K562 (cell line): ENCODE results near the gene MAP3K13. TPM values are rescaled to one million over a fixed set of nuclear protein-coding genes. Genes with fewer than 3 reads are reported as not detected.
A peak's percentile ranks its signal among the peaks of the same experiment; 100 is the strongest.

Experiments used
- ATAC-seq: fragments of 200-7000 bp; cut with Tn5 transposase; 3 replicates; pipeline ENCODE4 v1.9.1; 2020; ENCODE audit warnings: moderate library complexity
- BruUV-seq: library from RNA; stranded (reverse); fragments of 400-500 nt; replicated peaks from 2 replicates; lab custom pipeline; 2021; lab: Mats Ljungman, UMichigan
- CTCF ChIA-PET: fragments of 300-600 bp; formaldehyde crosslinking; extraction: SDS; loops from one replicate; lab custom pipeline; 2021; ENCODE audit warnings: low intra/inter-chr PET ratio; lab: Yijun Ruan, JAX
- POLR2A ChIA-PET: fragments of 300-600, 350-650 bp; sonication (Branson Sonifier 250); formaldehyde crosslinking; extraction: SDS; loops from one replicate; lab custom pipeline; 2021; ENCODE audit warnings: antibody characterized with exemption, inconsistent platforms; lab: Yijun Ruan, JAX
- DNase-seq, 4 experiments: peaks; one replicate each; pipeline versions ENCODE4 v3.0.0 to v3.0.0-alpha.2; 2011 to 2018; ENCODE audit warnings: low spot score in 3 of 4, mixed read lengths in 3 of 4; ENCODE audit errors: extremely low read depth in 1 of 4
- FAIRE-seq: peaks from 2 replicates; lab custom pipeline; 2011; peaks lifted over from hg19 to GRCh38; lab: Jason Lieb, UNC
- H2AFZ ChIP-seq: 2 replicates; pipeline ENCODE4 v1.6.0; 2011; ENCODE audit warnings: low read depth, low read length, control low read depth, inconsistent platforms
- H3K27ac ChIP-seq: fragments of 200-600 bp; 3 replicates; pipeline ENCODE4 v1.8.0; 2011; ENCODE audit warnings: low read depth, mild to moderate bottlenecking, control low read depth, inconsistent platforms, low read length, moderate library complexity, mixed read lengths; ENCODE audit errors: extremely low read depth
- H3K27me3 ChIP-seq, 2 experiments: fragments of 300-600 bp in 1 of 2; 2 replicates in 1 of 2; 3 replicates in 1 of 2; pipeline versions ENCODE4 v1.6.0 to v1.8.0; 2011; ENCODE audit warnings: inconsistent platforms in 2 of 2, low read length in 2 of 2, mild to moderate bottlenecking in 1 of 2, mixed read lengths in 1 of 2, moderate library complexity in 1 of 2; ENCODE audit not compliant: control insufficient read depth in 2 of 2, insufficient read depth in 2 of 2
- H3K36me3 ChIP-seq: fragments of 300-600 bp; 3 replicates; pipeline ENCODE4 v1.8.0; 2011; ENCODE audit warnings: mild to moderate bottlenecking, low read length, inconsistent platforms; ENCODE audit not compliant: control insufficient read depth, insufficient read depth
- H3K4me1 ChIP-seq, 2 experiments: fragments of 200-600 bp in 1 of 2; replicated peaks in 1 of 2; 2 replicates in 1 of 2; 3 replicates in 1 of 2; pipeline versions ENCODE4 v1.5.1 to v1.8.0; 2011; ENCODE audit warnings: inconsistent platforms in 2 of 2, low read length in 2 of 2, mild to moderate bottlenecking in 1 of 2, mixed read lengths in 1 of 2, moderate library complexity in 1 of 2; ENCODE audit not compliant: control insufficient read depth in 2 of 2, insufficient read depth in 2 of 2
- H3K4me2 ChIP-seq: 2 replicates; pipeline ENCODE4 v1.6.1; 2011; ENCODE audit warnings: low read length, control low read depth, inconsistent platforms, mixed read lengths; ENCODE audit not compliant: insufficient read depth
- H3K4me3 ChIP-seq: fragments of 200-600 bp; sonication (generic), shearing (Covaris generic); 2 replicates; pipeline ENCODE4 v1.5.1; 2016; ENCODE audit warnings: control low read depth, inconsistent platforms
- H3K79me2 ChIP-seq: fragments of 200-600 bp; 3 replicates; pipeline ENCODE4 v1.8.0; 2011; ENCODE audit warnings: low read length, inconsistent platforms; ENCODE audit not compliant: control insufficient read depth, insufficient read depth
- H3K9ac ChIP-seq, 2 experiments: 2 replicates each; pipeline versions ENCODE4 v1.6.0 to v1.6.1; 2011; ENCODE audit warnings: low read depth in 2 of 2, low read length in 2 of 2, control low read depth in 1 of 2, inconsistent platforms in 1 of 2, mild to moderate bottlenecking in 1 of 2, mixed read lengths in 1 of 2; ENCODE audit not compliant: insufficient read depth in 1 of 2
- H3K9me1 ChIP-seq: one replicate; pipeline ENCODE4 v1.6.0; 2011; ENCODE audit warnings: inconsistent platforms, mild to moderate bottlenecking, low read length, moderate library complexity; ENCODE audit not compliant: control insufficient read depth, insufficient read depth
- H3K9me3 ChIP-seq: replicated peaks from 2 replicates; pipeline ENCODE4 v1.5.1; 2011; ENCODE audit warnings: low read depth, low read length, inconsistent platforms; ENCODE audit not compliant: control insufficient read depth, insufficient read depth
- H4K20me1 ChIP-seq: replicated peaks from 2 replicates; pipeline ENCODE4 v1.6.1; 2011; ENCODE audit warnings: low read length, inconsistent platforms, mixed read lengths; ENCODE audit not compliant: control insufficient read depth, insufficient read depth
- C11orf30 ChIP-seq: fragments of 450-650 bp; IDR thresholded peaks from 2 replicates; pipeline ENCODE4 v1.6.1; 2016; ENCODE audit warnings: low read depth, mild to moderate bottlenecking
- CBFA2T2 ChIP-seq: fragments of 450-650 bp; conservative IDR thresholded peaks from 2 replicates; pipeline ENCODE4 v1.6.1; 2017; ENCODE audit warnings: mild to moderate bottlenecking
- CEBPB ChIP-seq: fragments of 450-650 bp; IDR thresholded peaks from 2 replicates; pipeline ENCODE4 v1.6.1; 2016; ENCODE audit warnings: missing genetic modification characterization, missing compliant biosample characterization
- FIP1L1 ChIP-seq: fragments of 200-400 bp; formaldehyde crosslinking; IDR thresholded peaks from 2 replicates; pipeline ENCODE4 v1.6.1; 2018; ENCODE audit warnings: mild to moderate bottlenecking, low read depth, low read length; ENCODE audit not compliant: poor library complexity, severe bottlenecking
- LCOR ChIP-seq: sonication (generic); formaldehyde crosslinking; IDR thresholded peaks from 2 replicates; pipeline ENCODE4 v1.8.0; 2022; ENCODE audit warnings: mild to moderate bottlenecking, missing genetic modification reagents
- PATZ1 ChIP-seq: fragments of 250-450 bp; sonication (Bioruptor Pico); IDR thresholded peaks from 2 replicates; pipeline ENCODE4 v1.5.0; 2020; ENCODE audit warnings: mild to moderate bottlenecking, borderline replicate concordance
- RUNX1 ChIP-seq: sonication (generic); IDR thresholded peaks from 2 replicates; pipeline ENCODE4 v1.6.1; 2016; ENCODE audit warnings: antibody characterized with exemption, low read depth
- SRSF9 ChIP-seq: fragments of 200-400 bp; formaldehyde crosslinking; IDR thresholded peaks from 2 replicates; pipeline ENCODE4 v1.6.1; 2017; ENCODE audit warnings: low read depth, low read length, borderline replicate concordance
- TARDBP ChIP-seq: fragments of 450-650 bp; IDR thresholded peaks from 2 replicates; pipeline ENCODE4 v1.6.1; 2016
- TRIM28 ChIP-seq: fragments of 450-650 bp; IDR thresholded peaks from 2 replicates; pipeline ENCODE4 v1.6.1; 2017
- ZNF644 ChIP-seq: fragments of 200-800 bp; sonication (Bioruptor generic); IDR thresholded peaks from 2 replicates; pipeline ENCODE4 v1.6.1; 2016; ENCODE audit warnings: low read depth, missing genetic modification characterization, missing compliant biosample characterization
- WGBS: fragments of 100-300 bp; shearing (Covaris generic); methylation state at CpG from one replicate; pipeline ENCODE4 v1.1.6; 2016; ENCODE audit warnings: low coverage, mixed read lengths; ENCODE audit not compliant: insufficient coverage; ENCODE audit errors: missing lambda C conversion rate; 5-methylcytosine and 5-hydroxymethylcytosine counted together
- in situ Hi-C: fragments of 300-500 bp; cut with MboI; formaldehyde crosslinking; loops from 4 replicates; pipeline ENCODE4 v1.15.0; 2018; ENCODE audit warnings: inconsistent platforms, mixed read lengths
- intact Hi-C: fragments of 100-400 bp; cut with micrococcal nuclease; formaldehyde crosslinking; loops from 2 replicates; pipeline ENCODE4 v1.14.2; 2022
- polyA plus RNA-seq, 8 experiments: library from polyadenylated mRNA; depleted of rRNA in 4 of 8; stranded (reverse) in 5 of 8; unstranded in 3 of 8; fragments of >200 nt; fragmentation: Nextera tagmentation in 2 of 8; fragmentation: Illumina TruSeq in 1 of 8; extraction: Ambion mirVana in 2 of 8; extraction: Trizol in 1 of 8; gene quantifications; 2 replicates each; pipeline versions ENCODE4 v1.2.1 to v1.2.3, GENCODE V29; 2011 to 2014; ENCODE audit warnings: inconsistent platforms in 1 of 8, missing spikeins in 1 of 8
- total RNA-seq, 7 experiments: library from RNA; depleted of rRNA in 6 of 7; stranded (reverse); fragments of >200 nt in 6 of 7; fragmentation: Illumina TruSeq in 2 of 7; extraction: Trizol in 2 of 7; gene quantifications; 2 replicates each; pipeline versions ENCODE4 v1.2.1 to v1.2.3, GENCODE V29; 2011 to 2021; ENCODE audit warnings: low replicate concordance in 1 of 7
- TF ChIP-seq, protein P1 (sequence below), 2 experiments: fragments of 250-450 bp in 1 of 2; fragments of 450-650 bp in 1 of 2; sonication (Bioruptor Pico) in 1 of 2; IDR thresholded peaks; 2 replicates each; pipeline versions ENCODE4 v1.6.1 to v1.8.0; 2016 to 2021; ENCODE audit warnings: mild to moderate bottlenecking in 2 of 2, moderate library complexity in 2 of 2, missing compliant biosample characterization in 1 of 2, missing genetic modification characterization in 1 of 2
- TF ChIP-seq, protein P2 (sequence below): fragments of 450-650 bp; IDR thresholded peaks from 2 replicates; pipeline ENCODE4 v1.6.1; 2017; ENCODE audit warnings: antibody characterized with exemption, mild to moderate bottlenecking

Gene MAP3K13
- total and polyA plus RNA-seq, 9 of the 15 experiments (the other 6 are each of a cell fraction or from before 2014, with no cell fraction given): 0.04 to 0.32 (median 0.15) TPM; not detected in 2

DNA sequence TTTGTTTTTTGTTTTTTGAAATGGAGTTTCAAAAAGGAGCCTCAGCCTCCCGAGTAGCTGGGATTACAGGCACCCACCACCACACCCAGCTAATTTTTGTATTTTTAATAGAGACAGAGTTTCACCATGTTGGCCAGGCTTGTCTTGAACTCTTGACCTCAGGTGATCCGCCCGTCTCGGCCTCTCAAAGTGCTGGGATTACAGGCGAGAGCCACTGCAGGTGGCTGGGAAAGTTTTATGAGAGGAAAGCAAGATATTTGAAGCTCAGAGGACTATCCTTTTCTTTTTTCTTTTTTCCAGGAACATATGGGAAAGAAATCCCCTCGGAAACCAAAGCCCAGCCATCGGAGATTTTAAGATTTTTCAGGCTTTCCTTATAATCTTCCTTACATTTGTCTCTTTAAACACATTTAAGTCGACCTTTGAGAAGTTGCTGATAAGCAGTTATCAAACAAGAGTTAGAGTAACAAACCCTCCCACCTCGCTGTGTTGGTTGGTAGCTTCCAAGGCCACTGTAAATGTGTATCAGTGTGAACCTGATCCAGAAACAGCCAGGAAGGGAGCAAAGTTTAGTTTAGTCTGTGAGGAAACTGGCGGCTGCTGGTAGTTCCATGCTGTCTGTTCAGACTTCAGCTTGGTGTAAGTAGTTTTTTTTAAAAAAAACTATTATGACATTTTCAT, 34.5 kb upstream of the MAP3K13 start (continued):
- TF ChIP-seq, protein P1, sequence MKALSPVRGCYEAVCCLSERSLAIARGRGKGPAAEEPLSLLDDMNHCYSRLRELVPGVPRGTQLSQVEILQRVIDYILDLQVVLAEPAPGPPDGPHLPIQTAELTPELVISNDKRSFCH (CRISPR knock-in tag; IDR thresholded peaks at IDR 0.05): no peak
- TF ChIP-seq, protein P1 (tag; IDR thresholded peaks at IDR 0.05): 0 out of 2 replicates have a peak, but pooled peaks have one; percentile 57
- peak; percentile 59 for TF ChIP-seq C11orf30
- TF ChIP-seq CBFA2T2: 0 out of 2 replicates have a peak, but pooled peaks have one; percentile 7

- ChIA-PET CTCF (no interaction called here), POLR2A (no interaction called here)
- Histone ChIP-seq H3K27me3 (no peaks in the 10 kb centered on the region), H2AFZ (0 out of 2 replicates have a peak overlapping the region, but pooled peaks have one; percentile 8), H3K36me3 (no peaks in the 10 kb centered on the region), H3K79me2 (no peaks in the 10 kb centered on the region), H3K4me2 (no peak overlapping the region), H4K20me1 (no peaks in the 10 kb centered on the region), H3K4me1 (peaks cover 0 to 6% of the 10 kb centered on the region in 2 experiments; a peak in 1 of 5 replicates), H3K4me3 (no peak overlapping the region), H3K9ac (no peak overlapping the region), H3K27ac (no peak overlapping the region), H3K9me1 (no peaks in the 10 kb centered on the region), H3K9me3 (no peaks in the 10 kb centered on the region)
- in situ Hi-C loops (no loop called here), intact Hi-C loops (no loop called here)
- BruUV-seq: no TSS peak
- WGBS: 69% methylated on average over 6 of the region's 6 CpGs
- DNase-seq (no peak), ATAC-seq (no peak), FAIRE-seq (no peak)
- TF ChIP-seq TRIM28 (no peak), PATZ1 (CRISPR knock-in tag) (no peak), LCOR (CRISPR knock-in tag) (no peak), SRSF9 (no peak), RUNX1 (no peak), TARDBP (no peak), FIP1L1 (no peak), CEBPB (no peak), ZNF644 (tag) (no peak)
- TF ChIP-seq, protein P1 (CRISPR knock-in tag; IDR thresholded peaks at IDR 0.05): no peak
- TF ChIP-seq, protein P1 (tag; IDR thresholded peaks at IDR 0.05): no peak
- TF ChIP-seq, protein P2, sequence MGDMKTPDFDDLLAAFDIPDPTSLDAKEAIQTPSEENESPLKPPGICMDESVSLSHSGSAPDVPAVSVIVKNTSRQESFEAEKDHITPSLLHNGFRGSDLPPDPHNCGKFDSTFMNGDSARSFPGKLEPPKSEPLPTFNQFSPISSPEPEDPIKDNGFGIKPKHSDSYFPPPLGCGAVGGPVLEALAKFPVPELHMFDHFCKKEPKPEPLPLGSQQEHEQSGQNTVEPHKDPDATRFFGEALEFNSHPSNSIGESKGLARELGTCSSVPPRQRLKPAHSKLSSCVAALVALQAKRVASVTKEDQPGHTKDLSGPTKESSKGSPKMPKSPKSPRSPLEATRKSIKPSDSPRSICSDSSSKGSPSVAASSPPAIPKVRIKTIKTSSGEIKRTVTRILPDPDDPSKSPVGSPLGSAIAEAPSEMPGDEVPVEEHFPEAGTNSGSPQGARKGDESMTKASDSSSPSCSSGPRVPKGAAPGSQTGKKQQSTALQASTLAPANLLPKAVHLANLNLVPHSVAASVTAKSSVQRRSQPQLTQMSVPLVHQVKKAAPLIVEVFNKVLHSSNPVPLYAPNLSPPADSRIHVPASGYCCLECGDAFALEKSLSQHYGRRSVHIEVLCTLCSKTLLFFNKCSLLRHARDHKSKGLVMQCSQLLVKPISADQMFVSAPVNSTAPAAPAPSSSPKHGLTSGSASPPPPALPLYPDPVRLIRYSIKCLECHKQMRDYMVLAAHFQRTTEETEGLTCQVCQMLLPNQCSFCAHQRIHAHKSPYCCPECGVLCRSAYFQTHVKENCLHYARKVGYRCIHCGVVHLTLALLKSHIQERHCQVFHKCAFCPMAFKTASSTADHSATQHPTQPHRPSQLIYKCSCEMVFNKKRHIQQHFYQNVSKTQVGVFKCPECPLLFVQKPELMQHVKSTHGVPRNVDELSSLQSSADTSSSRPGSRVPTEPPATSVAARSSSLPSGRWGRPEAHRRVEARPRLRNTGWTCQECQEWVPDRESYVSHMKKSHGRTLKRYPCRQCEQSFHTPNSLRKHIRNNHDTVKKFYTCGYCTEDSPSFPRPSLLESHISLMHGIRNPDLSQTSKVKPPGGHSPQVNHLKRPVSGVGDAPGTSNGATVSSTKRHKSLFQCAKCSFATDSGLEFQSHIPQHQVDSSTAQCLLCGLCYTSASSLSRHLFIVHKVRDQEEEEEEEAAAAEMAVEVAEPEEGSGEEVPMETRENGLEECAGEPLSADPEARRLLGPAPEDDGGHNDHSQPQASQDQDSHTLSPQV: no peak
These were observed 32.7 kb upstream of the MAP3K13 start for GRCh38 chr3:185330238-185330637.
